WTC11 (cell line): Measurements from ENCODE around the gene RASGRF2. TPM values are rescaled to one million over a fixed set of nuclear protein-coding genes. Genes with fewer than 3 reads are reported as not detected.

ENCODE experiments used
- ATAC-seq: fragments of 200-7000 bp; cut with Tn5 transposase; 2 replicates; pipeline ENCODE4 v1.10.0; 2021; ENCODE audit warnings: mild to moderate bottlenecking, moderate library complexity
- CTCF ChIA-PET: fragments of 300-600 bp; sonication (Branson Sonifier 250); formaldehyde crosslinking; loops from one replicate; lab custom pipeline; 2021; ENCODE audit warnings: antibody characterized with exemption; lab: Charles Lee
- POLR2A ChIA-PET: fragments of 350-600 bp; sonication (Branson Sonifier 250); formaldehyde crosslinking; loops from one replicate; lab custom pipeline; 2021; ENCODE audit warnings: antibody characterized with exemption; lab: Charles Lee
- DNase-seq: peaks from one replicate; pipeline ENCODE4 v3.0.0; 2021; ENCODE audit warnings: low spot score
- H3K27ac Mint-ChIP-seq: 2 replicates; pipeline ENCODE4 v1.8.0; 2021; ENCODE audit warnings: mixed read lengths
- H3K27me3 Mint-ChIP-seq: 2 replicates; pipeline ENCODE4 v1.8.0; 2021; ENCODE audit warnings: low read depth, mild to moderate bottlenecking, moderate library complexity, mixed read lengths
- H3K36me3 Mint-ChIP-seq: 2 replicates; pipeline ENCODE4 v1.8.0; 2021; ENCODE audit warnings: mixed read lengths
- H3K4me1 Mint-ChIP-seq: 2 replicates; pipeline ENCODE4 v1.8.0; 2022; ENCODE audit warnings: mixed read lengths
- H3K4me3 Mint-ChIP-seq: 2 replicates; pipeline ENCODE4 v1.8.0; 2021; ENCODE audit warnings: mild to moderate bottlenecking, moderate library complexity, mixed read lengths
- H3K9me3 Mint-ChIP-seq: 2 replicates; pipeline ENCODE4 v1.8.0; 2021; ENCODE audit warnings: mixed read lengths
- CREM ChIP-seq: sonication (generic); formaldehyde crosslinking; IDR thresholded peaks from 2 replicates; pipeline ENCODE4 v1.8.1; 2022; ENCODE audit warnings: mild to moderate bottlenecking, missing genetic modification reagents, moderate library complexity
- ETV6 ChIP-seq: sonication (generic); formaldehyde crosslinking; IDR thresholded peaks from 2 replicates; pipeline ENCODE4 v1.8.1; 2022; ENCODE audit warnings: mild to moderate bottlenecking, missing genetic modification reagents
- HMGA2 ChIP-seq: fragments of 250-450 bp; sonication (Bioruptor Pico); IDR thresholded peaks from 2 replicates; pipeline ENCODE4 v1.4.0; 2021; ENCODE audit warnings: mild to moderate bottlenecking, moderate library complexity
- IRF2 ChIP-seq: sonication (generic); formaldehyde crosslinking; IDR thresholded peaks from 2 replicates; pipeline ENCODE4 v1.8.0; 2022; ENCODE audit warnings: low read depth, missing genetic modification reagents, borderline replicate concordance
- SMAD3 ChIP-seq: sonication (generic); formaldehyde crosslinking; IDR thresholded peaks from 2 replicates; pipeline ENCODE4 v1.8.0; 2022; ENCODE audit warnings: missing genetic modification reagents, mild to moderate bottlenecking, borderline replicate concordance
- STAT6 ChIP-seq: sonication (generic); formaldehyde crosslinking; conservative IDR thresholded peaks from 2 replicates; pipeline ENCODE4 v1.8.1; 2023; ENCODE audit warnings: mild to moderate bottlenecking, low read depth, missing genetic modification reagents, moderate library complexity
- TP53 ChIP-seq: sonication (generic); formaldehyde crosslinking; IDR thresholded peaks from 2 replicates; pipeline ENCODE4 v1.8.1; 2023; ENCODE audit warnings: mild to moderate bottlenecking, missing genetic modification reagents
- total RNA-seq: library from RNA; stranded (reverse); gene quantifications from 3 replicates; pipeline ENCODE4 v1.2.3, GENCODE V29; 2021
- TF ChIP-seq, protein P1 (sequence below): sonication (generic); formaldehyde crosslinking; IDR thresholded peaks from 2 replicates; pipeline ENCODE4 v1.8.1; 2023; ENCODE audit warnings: mild to moderate bottlenecking, missing genetic modification reagents, moderate library complexity
- TF ChIP-seq, protein P2 (sequence below): sonication (generic); formaldehyde crosslinking; IDR thresholded peaks from 2 replicates; pipeline ENCODE4 v1.8.0; 2023; ENCODE audit warnings: mild to moderate bottlenecking, missing genetic modification reagents
- TF ChIP-seq, protein P3 (sequence below): sonication (generic); formaldehyde crosslinking; IDR thresholded peaks from 2 replicates; pipeline ENCODE4 v1.8.1; 2022; ENCODE audit warnings: missing genetic modification reagents, borderline replicate concordance
- TF ChIP-seq, protein P4 (sequence below): sonication (generic); formaldehyde crosslinking; IDR thresholded peaks from 2 replicates; pipeline ENCODE4 v1.8.1; 2023; ENCODE audit warnings: mild to moderate bottlenecking, missing genetic modification reagents
- TF ChIP-seq, protein P5 (sequence below): fragments of 200-600 bp; IDR thresholded peaks from 2 replicates; pipeline ENCODE4 v1.8.0; 2022; ENCODE audit warnings: antibody characterized with exemption

RASGRF2 gene
- total RNA-seq, 1 experiment from 2014 or later = 17.6 TPM

GRCh38 chr5:80977764-80978163 lies 17.6 kb downstream of the RASGRF2 start:
- TF ChIP-seq, protein P1, sequence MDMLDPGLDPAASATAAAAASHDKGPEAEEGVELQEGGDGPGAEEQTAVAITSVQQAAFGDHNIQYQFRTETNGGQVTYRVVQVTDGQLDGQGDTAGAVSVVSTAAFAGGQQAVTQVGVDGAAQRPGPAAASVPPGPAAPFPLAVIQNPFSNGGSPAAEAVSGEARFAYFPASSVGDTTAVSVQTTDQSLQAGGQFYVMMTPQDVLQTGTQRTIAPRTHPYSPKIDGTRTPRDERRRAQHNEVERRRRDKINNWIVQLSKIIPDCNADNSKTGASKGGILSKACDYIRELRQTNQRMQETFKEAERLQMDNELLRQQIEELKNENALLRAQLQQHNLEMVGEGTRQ (CRISPR knock-in tag) = no peak
- TF ChIP-seq, protein P2, sequence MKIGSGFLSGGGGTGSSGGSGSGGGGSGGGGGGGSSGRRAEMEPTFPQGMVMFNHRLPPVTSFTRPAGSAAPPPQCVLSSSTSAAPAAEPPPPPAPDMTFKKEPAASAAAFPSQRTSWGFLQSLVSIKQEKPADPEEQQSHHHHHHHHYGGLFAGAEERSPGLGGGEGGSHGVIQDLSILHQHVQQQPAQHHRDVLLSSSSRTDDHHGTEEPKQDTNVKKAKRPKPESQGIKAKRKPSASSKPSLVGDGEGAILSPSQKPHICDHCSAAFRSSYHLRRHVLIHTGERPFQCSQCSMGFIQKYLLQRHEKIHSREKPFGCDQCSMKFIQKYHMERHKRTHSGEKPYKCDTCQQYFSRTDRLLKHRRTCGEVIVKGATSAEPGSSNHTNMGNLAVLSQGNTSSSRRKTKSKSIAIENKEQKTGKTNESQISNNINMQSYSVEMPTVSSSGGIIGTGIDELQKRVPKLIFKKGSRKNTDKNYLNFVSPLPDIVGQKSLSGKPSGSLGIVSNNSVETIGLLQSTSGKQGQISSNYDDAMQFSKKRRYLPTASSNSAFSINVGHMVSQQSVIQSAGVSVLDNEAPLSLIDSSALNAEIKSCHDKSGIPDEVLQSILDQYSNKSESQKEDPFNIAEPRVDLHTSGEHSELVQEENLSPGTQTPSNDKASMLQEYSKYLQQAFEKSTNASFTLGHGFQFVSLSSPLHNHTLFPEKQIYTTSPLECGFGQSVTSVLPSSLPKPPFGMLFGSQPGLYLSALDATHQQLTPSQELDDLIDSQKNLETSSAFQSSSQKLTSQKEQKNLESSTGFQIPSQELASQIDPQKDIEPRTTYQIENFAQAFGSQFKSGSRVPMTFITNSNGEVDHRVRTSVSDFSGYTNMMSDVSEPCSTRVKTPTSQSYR (CRISPR knock-in tag) = no peak
- TF ChIP-seq SMAD3 (CRISPR knock-in tag) = no peak
- TF ChIP-seq, protein P3, sequence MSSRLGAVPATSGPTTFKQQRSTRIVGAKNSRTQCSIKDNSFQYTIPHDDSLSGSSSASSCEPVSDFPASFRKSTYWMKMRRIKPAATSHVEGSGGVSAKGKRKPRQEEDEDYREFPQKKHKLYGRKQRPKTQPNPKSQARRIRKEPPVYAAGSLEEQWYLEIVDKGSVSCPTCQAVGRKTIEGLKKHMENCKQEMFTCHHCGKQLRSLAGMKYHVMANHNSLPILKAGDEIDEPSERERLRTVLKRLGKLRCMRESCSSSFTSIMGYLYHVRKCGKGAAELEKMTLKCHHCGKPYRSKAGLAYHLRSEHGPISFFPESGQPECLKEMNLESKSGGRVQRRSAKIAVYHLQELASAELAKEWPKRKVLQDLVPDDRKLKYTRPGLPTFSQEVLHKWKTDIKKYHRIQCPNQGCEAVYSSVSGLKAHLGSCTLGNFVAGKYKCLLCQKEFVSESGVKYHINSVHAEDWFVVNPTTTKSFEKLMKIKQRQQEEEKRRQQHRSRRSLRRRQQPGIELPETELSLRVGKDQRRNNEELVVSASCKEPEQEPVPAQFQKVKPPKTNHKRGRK (CRISPR knock-in tag) = no peak
- TF ChIP-seq HMGA2 (CRISPR knock-in tag) = no peak
- no peak for TF ChIP-seq ETV6
- Mint-ChIP-seq H3K4me1 (peaks cover 20% of the 10 kb centered on the region), H3K9me3 (peaks cover 3% of the 10 kb centered on the region), H3K27ac (peak overlapping the region; percentile 44; the same call in 1 of the 2 replicates), H3K36me3 (no peaks in the 10 kb centered on the region), H3K4me3 (no peak overlapping the region), H3K27me3 (no peaks in the 10 kb centered on the region)
- ATAC-seq (no peak), DNase-seq (no peak)
- POLR2A ChIA-PET = no interaction called here
- CTCF ChIA-PET = interaction anchor here (1.0 kb wide), 1 partner anchor 12 kb away, joined by 3 read pairs; no protein-coding TSS in a partner anchor

DNA sequence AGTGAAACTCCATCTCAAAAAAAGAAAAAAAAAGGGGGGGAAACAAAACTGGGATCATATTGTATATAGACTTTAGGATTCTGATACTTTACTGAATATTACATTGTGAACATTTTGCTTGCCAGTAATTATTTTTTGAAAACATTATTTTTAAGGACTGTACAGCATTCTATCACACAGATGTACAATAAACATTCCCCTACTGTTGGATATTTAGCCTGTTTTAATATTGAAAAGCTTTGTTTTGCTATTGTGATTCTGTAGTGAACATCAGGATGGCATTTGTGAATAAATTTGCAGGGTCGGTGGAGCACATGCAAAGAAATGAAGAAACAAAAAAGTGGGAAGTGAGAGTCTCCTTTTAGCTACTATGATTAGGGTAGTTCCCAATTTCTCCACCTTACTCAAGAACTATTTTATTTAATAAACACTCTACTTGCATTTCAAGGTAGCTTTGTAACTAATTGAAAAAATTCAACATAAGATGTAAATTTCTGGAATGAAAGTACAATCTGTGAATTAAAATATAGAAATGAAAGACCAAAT lies 18.7 kb downstream of the RASGRF2 start:
- TF ChIP-seq, protein P3 (CRISPR knock-in tag) = no peak
- TF ChIP-seq TP53 (CRISPR knock-in tag) (no peak), CREM (no peak)
- TF ChIP-seq, protein P4, sequence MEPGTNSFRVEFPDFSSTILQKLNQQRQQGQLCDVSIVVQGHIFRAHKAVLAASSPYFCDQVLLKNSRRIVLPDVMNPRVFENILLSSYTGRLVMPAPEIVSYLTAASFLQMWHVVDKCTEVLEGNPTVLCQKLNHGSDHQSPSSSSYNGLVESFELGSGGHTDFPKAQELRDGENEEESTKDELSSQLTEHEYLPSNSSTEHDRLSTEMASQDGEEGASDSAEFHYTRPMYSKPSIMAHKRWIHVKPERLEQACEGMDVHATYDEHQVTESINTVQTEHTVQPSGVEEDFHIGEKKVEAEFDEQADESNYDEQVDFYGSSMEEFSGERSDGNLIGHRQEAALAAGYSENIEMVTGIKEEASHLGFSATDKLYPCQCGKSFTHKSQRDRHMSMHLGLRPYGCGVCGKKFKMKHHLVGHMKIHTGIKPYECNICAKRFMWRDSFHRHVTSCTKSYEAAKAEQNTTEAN (CRISPR knock-in tag) = no peak
- TF ChIP-seq, all 79 proteins: peak for 0
- POLR2A ChIA-PET = no interaction called here
- Mint-ChIP-seq H3K4me3 (no peak overlapping the region), H3K4me1 (peaks cover 11% of the 10 kb centered on the region), H3K27ac (peak overlapping the region; percentile 50; the same call in 1 of the 2 replicates), H3K36me3 (no peaks in the 10 kb centered on the region), H3K27me3 (no peaks in the 10 kb centered on the region), H3K9me3 (peaks cover 3% of the 10 kb centered on the region)
- ATAC-seq = no peak
- CTCF ChIA-PET = no interaction called here
- DNase-seq = no peak

- CTCF ChIA-PET = no interaction called here
- no peak overlapping the region for H3K4me3 Mint-ChIP-seq
- H3K27ac Mint-ChIP-seq = peak overlapping the region; percentile 78; the same call in 1 of the 2 replicates
These were observed 21.9 kb downstream of the RASGRF2 start for GRCh38 chr5:80982093-80982492.

More at GRCh38 chr5:80982093-80982492, 21.9 kb downstream of the RASGRF2 start:
- Mint-ChIP-seq H3K4me1 (peaks cover 20% of the 10 kb centered on the region), H3K27me3 (no peaks in the 10 kb centered on the region), H3K9me3 (peaks cover 3% of the 10 kb centered on the region), H3K36me3 (no peaks in the 10 kb centered on the region)
- ATAC-seq (no peak), DNase-seq (no peak)
- TF ChIP-seq, protein P5, sequence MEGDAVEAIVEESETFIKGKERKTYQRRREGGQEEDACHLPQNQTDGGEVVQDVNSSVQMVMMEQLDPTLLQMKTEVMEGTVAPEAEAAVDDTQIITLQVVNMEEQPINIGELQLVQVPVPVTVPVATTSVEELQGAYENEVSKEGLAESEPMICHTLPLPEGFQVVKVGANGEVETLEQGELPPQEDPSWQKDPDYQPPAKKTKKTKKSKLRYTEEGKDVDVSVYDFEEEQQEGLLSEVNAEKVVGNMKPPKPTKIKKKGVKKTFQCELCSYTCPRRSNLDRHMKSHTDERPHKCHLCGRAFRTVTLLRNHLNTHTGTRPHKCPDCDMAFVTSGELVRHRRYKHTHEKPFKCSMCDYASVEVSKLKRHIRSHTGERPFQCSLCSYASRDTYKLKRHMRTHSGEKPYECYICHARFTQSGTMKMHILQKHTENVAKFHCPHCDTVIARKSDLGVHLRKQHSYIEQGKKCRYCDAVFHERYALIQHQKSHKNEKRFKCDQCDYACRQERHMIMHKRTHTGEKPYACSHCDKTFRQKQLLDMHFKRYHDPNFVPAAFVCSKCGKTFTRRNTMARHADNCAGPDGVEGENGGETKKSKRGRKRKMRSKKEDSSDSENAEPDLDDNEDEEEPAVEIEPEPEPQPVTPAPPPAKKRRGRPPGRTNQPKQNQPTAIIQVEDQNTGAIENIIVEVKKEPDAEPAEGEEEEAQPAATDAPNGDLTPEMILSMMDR = no peak
- TF ChIP-seq STAT6 (CRISPR knock-in tag) (no peak), IRF2 (CRISPR knock-in tag) (no peak)
- POLR2A ChIA-PET = no interaction called here
